ENCODE measurements around the gene IL6ST.
A peak's percentile ranks its signal among the peaks of the same experiment; 100 is the strongest.
"Not testable (repeated sequence)": the region's sequence is repeated elsewhere in the genome, so short reads cannot be mapped to it uniquely, and the experiment has no call there.

The IL6ST gene

GRCh38 chr5:55991768-55992486 lies 2.8 kb downstream of the IL6ST start:
- TF ChIP-seq CTCF (IDR thresholded peaks at IDR 0.05; ENCODE audit: low read depth, low read length) = no peak
- peak overlapping the region; percentile 90 for H3K4me3 ChIP-seq (ENCODE audit: low read depth, low read length)

- H3K4me3 ChIP-seq (ENCODE audit: low read depth, low read length) = peak overlapping the region; percentile 90
Measured at GRCh38 chr5:55990895-55991294, 3.9 kb downstream of the IL6ST start.

- TF ChIP-seq CTCF (IDR thresholded peaks at IDR 0.05; ENCODE audit: low read depth, low read length) = no peak
Measured at GRCh38 chr5:55989860-55990259, 4.9 kb downstream of the IL6ST start.

GRCh38 chr5:55988979-55989638 lies 5.7 kb downstream of the IL6ST start:
- peak overlapping the region; percentile 2 for H3K4me3 ChIP-seq (ENCODE audit: low read depth, low read length)
- TF ChIP-seq CTCF (IDR thresholded peaks at IDR 0.05; ENCODE audit: low read depth, low read length) = no peak

More at GRCh38 chr5:55989860-55990259, 4.9 kb downstream of the IL6ST start:
- peak overlapping the region; percentile 2 for H3K4me3 ChIP-seq (ENCODE audit: low read depth, low read length)

GRCh38 chr5:55988428-55988827 lies 6.3 kb downstream of the IL6ST start:
- H3K4me3 ChIP-seq (ENCODE audit: low read depth, low read length) = not testable (repeated sequence)

GRCh38 chr5:55986931-55987330 lies 7.8 kb downstream of the IL6ST start:
- H3K4me3 ChIP-seq (ENCODE audit: low read depth, low read length) = no peak overlapping the region
- TF ChIP-seq CTCF (IDR thresholded peaks at IDR 0.05; ENCODE audit: low read depth, low read length) = no peak

- TF ChIP-seq CTCF (IDR thresholded peaks at IDR 0.05; ENCODE audit: low read depth, low read length) = no peak
- H3K4me3 ChIP-seq (ENCODE audit: low read depth, low read length) = no peak overlapping the region
Measured at GRCh38 chr5:55985181-55985580, 9.6 kb downstream of the IL6ST start.

GRCh38 chr5:55983986-55984385 lies 10.8 kb downstream of the IL6ST start:
- TF ChIP-seq CTCF (IDR thresholded peaks at IDR 0.05; ENCODE audit: low read depth, low read length) = no peak
- no peak overlapping the region for H3K4me3 ChIP-seq (ENCODE audit: low read depth, low read length)
